AML-193 (cell line): ENCODE data around the gene OR7A17.

Source experiments
- DNase-seq, 2 experiments: peaks; one replicate each; lab custom pipeline; 2025; lab: John Stamatoyannopoulos, UW

Gene OR7A17

DNA sequence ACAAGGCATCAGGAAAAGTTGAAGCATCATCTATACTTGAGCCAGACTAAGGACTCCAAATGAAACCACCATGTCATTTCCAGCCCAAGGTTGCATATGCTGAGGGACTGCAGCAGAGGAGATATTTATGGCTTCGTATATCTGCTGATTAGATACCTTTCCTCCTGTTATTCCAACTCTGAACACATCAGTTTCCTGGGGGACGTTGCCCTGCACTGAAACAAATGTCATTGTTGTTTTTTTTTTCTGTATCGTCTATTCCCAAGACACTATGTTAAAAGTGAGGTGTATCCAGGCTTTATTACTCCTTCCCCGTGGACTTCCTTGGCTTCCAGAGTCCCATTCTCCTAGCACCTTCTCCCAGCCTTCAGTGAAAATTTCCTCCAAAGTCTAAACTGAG lies at the start of gene OR7A17:
TSS of gene OR7A17 (minus strand) at position 101 of the 400 bp plus-strand sequence. CDS start 4,777 bp downstream, outside the sequence.
- DNase-seq: no peak

DNA sequence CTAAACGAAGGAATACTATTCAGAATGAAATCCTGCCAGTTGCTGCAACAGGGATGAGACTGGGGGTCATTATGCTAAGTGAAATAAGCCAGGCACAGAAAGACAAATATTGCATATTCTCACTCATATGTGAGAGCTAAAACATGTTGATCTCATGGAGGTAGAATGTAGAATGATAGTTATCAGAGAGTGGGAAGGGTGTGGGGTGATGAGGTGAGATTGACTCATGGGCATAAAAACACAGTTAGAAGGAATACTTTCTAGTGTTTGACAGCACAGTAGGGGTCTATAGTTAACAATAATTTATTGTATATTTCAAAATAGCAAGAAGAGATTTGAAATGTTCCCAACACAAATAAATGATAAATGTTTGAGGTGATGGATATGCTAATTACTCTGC lies 47.6 kb upstream of the OR7A17 start:
- DNase-seq: no peak

DNA sequence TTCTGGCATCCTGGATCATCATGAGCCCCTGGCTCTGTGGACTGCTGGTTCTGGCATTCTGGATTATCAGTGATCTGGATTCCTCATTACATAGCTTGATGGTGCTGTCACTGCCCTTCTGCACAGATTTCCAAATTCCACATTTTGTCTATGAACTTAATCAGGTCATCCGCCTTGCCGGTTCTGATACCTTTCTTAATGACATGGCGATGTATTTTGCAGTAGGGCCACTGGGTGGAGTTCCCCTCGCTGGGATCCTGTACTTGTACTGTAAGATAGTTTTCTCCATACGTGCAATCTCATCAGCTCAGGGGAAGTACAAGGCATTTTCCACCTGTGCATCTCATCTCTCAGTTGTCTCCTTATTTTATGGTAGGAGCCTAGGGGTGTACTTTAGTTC lies 30.9 kb upstream of the OR7A17 start:
- DNase-seq: no peak

DNA sequence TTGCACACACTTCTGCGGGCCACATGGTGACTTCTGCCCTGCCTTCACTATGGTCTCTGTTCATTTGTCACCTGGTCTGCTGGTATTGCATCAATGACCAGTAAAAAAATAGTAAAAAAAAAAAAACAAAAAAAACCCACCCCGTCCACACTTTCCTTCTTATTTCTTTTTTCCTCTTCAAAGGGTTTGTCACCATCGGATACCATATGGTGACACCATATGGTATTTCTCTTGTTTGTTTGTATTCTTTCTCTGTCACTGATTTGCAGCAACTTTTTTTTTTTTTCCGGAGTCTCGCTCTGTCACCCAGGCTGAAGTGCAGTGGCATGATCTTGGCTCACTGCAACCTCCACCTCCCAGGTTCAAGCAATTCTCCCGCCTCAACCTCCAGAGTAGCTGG lies 29.2 kb upstream of the OR7A17 start:
- no peak for DNase-seq

DNA sequence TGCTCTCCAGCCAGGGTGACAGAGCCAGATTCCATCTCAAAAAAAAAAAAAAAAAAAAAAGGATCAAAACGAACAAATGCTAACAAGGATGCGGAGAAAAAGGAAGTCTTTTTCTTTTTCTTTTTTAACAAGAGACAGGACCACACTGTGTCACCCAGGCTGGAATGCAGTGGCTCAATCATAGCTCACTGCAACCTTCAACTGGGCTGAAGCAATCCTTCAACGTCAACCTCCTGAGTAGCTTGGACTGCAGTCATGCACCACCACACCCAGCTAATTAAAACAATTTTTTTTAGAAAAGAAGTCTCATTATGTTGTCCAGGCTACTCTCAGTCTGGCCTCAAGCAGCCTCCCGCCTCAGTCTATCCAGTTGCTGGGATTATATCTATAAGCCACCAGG lies 20.8 kb upstream of the OR7A17 start:
- DNase-seq: no peak

DNA sequence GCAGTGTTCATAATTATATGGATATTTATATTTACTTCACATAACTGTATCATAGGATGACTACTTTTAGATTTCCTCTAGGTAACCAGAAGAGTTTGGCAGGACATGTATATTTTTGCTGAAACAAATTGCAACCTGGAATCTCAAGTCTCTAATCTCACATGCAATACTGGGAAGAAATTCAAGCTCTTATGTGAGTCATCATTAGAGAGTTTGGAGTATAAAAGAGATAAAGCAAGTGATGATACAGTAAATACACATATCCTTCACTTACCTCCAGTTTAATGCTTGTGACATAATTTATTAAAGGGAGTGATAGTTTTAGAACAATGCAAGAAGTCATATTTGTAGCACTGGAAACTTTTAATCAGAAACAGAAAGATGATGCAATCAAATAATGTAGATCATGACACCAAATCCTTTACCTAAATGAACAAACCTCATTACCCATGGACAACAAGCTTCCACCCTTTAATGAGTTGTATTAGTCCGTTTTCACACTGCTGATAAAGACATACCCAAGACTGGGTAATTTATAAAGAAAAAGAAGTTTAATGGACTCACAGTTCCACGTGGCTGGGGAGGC lies 15.8 kb upstream of the OR7A17 start:
- no peak for DNase-seq

DNA sequence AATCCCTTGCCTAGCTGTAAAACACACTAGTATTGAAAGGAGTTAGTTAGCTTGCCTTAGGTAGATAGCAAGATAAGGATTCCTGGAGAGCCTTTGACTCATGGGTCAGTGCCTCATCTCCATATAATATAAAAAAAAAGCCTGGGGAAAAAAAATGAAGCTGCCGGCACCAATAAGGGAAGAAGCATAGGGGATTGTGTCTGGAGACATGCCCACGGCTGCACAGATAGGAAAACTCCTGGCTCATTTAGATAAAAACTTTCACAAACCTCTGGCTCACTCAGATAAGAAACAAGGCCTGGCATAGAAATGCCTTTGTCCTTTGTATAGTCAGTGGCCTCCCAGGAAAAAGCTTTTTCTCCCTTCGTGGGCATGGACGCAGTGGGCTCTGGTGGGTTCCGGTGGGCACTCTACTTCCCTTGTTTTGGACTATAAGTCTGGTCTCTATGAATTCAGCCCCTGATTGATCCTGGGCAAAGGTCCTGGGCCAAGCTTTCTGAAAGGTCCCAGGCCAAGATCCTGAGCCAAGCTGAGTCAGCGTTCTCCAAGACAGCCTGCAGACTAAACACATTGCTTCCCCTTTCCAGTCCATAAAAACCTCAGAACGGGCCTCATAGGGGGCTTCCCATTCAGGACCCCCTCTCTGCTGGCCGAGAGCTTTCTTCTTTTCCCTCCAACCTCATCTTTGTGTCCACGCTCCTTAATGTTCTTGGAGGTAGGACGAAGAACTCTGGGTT lies 4.9 kb upstream of the OR7A17 start:
- no peak for DNase-seq

DNA sequence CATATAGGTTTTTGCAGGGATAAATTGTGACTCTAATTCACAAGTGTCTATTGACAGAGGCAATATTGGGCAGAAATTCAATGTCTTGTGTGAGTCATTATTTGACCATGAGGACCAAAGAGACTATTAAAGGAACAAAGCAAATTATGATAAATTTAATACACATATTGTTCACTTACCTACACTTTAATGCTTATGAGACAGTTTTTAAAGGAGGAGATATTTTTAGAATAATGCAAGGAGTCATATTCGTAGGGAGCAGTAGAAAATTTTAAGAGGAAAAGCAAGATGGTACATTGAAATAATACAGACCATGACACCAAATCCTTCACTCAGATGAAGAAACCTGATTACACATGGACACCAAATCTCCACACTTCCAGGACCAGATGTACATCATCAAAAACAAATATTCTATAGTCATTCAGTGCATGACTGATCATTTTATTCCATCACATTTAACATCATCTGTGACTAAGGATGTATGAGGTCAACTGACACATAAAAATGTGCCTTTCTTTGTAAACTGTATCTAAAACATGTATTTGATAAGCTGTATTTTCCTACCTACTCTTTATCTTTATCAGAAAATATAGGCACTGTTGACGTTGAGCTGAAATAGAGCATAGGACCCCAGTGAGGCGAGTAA lies 4.2 kb upstream of the OR7A17 start:
- DNase-seq: no peak

DNA sequence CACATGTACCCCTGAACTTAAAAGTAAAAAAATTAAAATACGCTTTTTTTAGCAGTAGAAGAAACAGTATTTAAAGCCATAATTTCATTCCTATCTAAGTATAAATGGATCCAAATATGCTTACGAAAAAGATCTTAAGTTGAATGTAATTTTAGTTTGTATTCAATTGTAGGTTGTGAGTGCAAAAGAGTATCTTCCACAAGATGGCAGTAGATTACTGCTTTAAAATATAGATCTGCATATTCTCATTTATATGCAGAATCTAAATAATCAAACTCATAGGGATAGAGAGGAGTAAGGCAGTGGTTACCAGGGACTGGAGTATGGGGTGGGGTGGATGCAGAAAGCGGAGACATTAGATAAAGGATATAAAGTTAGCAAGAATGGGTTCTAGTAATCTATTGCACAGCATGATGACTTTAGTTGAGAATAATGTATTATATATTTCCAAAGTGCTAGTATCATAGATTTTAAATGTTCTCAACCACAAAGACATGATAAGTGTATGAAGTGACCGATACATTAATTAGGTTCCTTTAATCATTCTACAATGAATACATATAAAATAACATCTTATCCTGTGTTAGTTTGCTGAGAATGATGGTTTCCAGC lies 14.2 kb downstream of the OR7A17 start:
- peak; percentile 9 to 28 for DNase-seq

DNA sequence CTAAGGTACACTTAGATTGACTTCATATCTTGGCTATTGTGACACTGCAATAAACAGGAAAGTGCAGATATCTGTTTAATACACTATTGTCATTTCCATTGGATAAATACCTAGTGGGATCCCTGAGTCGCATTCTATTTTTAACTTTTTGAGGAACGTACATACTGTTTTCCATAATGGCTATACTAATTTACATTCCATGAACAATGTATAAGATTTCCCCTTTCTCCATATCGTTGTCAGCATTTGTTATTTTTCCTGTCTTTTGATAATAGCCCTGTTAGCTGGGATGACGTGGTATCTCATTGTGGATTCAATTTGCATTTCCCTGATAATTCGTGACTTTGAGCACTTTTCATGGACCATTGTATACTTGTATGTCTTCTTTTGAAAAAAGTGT lies 17.4 kb downstream of the OR7A17 start:
- no peak for DNase-seq

DNA sequence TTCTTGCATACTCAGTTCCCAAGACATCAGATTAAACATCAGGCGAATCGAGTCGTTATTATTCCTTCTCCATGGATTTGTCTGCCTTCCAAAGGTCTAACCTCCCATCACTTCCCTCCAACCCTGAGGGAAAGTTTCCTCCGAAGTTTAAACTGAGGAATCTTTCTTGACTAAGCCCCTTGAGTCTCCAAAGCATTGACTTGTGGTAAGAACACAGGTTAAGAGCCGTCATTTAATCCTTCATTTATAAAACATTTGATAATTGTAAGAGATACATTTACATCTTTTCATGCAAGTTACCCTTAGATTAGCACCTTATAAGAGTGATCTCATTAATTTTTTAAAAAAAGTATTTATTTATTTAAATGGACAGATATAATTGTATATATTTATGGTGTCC lies 37.1 kb downstream of the OR7A17 start, which contains the start of gene OR7A10:
TSS of gene OR7A10 (minus strand) at position 101 of the 400 bp plus-strand sequence. CDS start 7,045 bp downstream, outside the sequence.
- DNase-seq: no peak

DNA sequence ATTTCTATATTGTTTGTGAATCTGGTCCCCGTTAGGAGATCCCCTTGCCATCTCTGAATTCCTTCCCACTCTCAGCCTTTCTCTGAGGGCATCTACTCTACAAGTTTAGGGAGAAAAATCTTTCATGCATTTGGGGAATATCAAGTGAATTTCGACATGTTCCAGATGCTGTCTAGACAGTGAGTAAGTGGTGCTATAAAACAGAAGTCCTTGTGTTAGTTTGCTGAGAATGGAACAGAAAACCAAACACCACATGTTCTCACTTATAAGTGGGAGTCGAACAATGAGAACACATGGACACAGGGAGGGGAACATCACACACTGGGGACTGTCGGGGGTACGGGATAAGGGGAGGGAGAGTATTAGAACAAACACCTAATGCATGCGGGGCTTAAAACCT lies 42.4 kb downstream of the OR7A17 start:
- no peak for DNase-seq

DNA sequence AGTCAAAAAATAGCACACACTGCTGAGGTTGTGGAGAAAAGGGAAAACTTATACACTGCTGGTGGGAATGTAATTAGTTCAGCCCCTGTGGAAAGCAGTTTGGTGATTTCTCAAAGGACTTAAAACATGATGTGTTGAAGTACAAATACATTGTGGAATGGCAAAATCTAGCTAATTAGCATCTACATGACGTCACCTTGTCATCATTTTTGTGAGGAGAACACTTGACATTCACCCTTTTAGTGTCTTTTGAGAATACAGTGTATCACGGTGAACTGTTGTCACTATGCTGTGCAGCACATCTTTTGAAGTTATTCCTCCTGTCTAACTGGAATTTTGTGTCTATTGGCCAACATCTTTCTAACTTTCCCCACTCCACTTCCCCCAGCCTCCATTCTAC lies 42.8 kb downstream of the OR7A17 start:
- DNase-seq: no peak

DNA sequence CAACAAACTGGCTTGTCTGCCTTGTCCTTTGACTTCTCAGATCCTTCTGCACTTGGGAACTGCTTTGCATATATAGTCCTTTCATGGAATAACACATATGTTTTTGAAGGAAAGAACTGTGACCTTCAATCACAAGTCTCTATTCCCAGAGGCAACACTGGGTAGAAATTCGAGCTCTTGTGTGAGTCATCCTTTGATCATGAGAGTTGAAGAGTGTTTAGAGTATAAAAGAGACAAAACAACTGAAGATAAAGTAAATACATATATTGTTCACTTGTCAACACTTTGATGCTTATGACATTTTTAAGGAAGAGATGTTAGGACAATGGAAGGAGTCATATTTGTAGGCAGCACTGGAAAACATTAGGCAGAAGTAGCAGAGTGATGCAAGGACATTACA lies 45.7 kb downstream of the OR7A17 start:
- no peak for DNase-seq

DNA sequence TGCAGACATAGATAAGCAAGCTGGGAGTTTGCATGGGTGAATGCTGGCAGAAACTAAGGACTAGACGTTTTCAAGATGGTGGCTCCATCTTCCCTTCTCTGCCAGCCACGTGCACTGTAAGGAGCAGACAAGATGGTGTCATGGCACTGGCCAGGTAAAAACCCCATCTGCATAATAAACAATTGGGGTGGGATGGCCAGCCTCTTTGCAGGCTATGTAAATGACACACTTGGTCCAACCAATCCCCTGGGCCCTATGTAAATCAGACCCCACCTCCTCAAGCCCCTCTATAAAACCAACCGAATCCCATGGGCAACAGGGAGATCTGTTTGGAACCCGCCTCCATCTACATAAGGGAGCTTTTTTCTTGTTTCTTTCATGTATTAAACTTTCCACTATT lies 48.5 kb downstream of the OR7A17 start:
- DNase-seq: no peak

DNA sequence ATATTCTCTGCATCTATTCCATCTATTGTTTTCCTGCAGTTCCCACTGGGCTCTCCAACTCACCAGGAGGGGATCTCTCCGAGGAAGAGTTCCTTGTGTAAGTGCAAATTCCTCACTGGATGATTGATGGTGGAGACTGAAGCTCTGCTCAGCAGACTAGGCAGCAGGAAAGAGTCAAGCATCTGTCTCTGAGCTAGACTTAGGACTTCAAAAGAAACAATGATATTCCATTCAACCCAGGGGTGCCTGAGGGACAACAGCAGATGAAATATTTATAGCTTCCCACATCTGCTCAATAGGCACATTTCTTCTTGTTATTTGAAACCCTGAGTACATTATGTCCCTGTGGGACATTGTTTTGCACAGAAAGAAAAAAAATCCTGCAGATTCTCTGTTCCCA lies 50.9 kb downstream of the OR7A17 start, which contains the start of the genes OR7A5 and OR7C1:
TSS of gene OR7A5 (minus strand) at position 175 of the 400 bp plus-strand sequence. CDS start 6,944 bp downstream, outside the sequence.
TSS of gene OR7C1 (minus strand) at position 175 of the 400 bp plus-strand sequence. CDS start 35,049 bp downstream, outside the sequence.
- no peak for DNase-seq

DNA sequence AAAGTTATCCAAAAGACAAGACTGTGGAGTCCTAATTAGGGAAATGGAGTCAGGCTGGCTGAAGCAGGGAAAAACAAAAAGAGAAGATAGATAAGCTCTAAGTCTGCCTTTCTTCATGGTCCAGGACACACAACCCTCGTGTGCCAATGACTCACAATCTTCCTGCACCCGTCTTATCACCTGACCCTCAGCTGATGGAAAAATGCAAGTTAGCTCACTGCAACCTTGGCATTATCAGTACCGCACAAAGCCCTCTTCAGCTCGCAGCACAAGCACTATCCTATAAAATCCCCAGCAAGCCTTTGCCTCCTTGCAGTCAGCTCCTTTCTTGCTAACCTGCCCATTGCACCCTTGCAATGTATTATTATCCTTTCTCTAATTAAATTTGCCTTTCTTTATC lies 55.2 kb downstream of the OR7A17 start:
- DNase-seq: no peak
